NCI-H82 treated with DMSO at 0.1 percent for 48 hours (cell line): ENCODE measurements around the gene ACSS2.
"Not testable (repeated sequence)": the region's sequence is repeated elsewhere in the genome, so short reads cannot be mapped to it uniquely, and the experiment has no call there.

ENCODE experiments used
- DNase-seq: peaks from one replicate; lab custom pipeline; 2025; ENCODE audit not compliant: unreplicated experiment; lab: John Stamatoyannopoulos, UW

The ACSS2 gene

DNA sequence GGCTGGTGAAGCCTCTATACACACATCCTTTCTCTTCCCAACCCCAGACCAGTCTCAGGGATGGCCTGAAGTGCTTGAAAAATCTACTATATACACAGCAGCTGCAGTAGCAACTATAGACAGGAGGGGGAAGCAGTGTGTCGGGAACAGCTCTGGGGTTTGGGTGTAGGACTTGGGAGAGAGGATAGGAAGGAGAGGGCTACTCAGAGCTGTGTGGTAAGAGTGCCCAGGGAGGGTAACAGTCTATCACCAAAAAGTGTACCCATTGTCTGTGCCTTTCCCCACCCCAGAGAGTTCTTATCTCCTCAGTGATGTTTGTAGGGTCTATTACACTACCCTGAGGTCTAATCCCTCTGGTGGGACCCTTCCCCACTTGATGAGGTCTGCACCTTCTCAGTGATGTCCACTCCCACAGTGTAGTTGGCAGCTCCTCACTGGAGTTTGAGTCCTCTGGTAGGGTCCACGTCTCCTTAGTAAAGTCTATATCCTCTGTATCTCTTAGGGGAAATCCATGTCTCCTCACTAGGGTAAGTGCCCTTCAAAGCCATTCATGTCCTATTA is 2.2 kb upstream of the ACSS2 start:
- peak; percentile 92 for DNase-seq

DNA sequence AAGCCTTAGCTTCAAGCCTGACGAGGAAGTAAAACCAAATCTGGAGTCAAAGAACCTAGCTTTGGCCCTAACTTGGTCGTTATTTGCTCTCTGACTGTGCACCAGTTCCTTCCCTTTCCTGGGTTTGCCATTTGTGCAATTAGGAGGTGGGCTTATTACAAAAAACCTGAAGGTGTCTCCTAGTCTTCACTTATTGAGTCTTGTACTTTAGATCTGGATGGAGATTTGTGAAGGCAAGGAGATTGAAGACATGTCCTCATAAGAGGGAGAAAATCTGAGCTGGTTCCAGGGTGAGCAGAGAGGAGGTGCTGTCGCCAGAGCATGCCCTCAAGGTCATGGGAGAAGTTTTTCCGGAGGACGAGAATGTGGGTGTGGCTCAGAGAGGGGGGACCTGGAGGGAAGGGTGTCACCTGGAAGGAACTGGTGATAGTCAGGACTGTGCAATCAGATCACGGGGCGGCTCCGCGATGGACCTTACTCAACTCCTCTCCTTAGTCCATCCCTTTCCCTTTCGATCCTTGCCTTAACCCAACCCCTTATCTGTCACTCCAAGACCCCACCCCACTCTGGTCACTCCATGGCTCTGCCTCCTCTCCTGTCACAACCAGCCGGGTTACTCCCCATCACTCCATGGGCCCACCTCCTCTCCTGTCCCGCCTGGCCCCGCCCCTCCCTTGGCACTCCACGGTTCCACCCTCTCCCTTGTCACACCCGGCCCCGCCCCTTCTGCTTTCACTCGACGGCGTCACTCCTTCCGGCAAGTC is 588 bp upstream of the ACSS2 start:
- DNase-seq = peak; percentile 98

DNA sequence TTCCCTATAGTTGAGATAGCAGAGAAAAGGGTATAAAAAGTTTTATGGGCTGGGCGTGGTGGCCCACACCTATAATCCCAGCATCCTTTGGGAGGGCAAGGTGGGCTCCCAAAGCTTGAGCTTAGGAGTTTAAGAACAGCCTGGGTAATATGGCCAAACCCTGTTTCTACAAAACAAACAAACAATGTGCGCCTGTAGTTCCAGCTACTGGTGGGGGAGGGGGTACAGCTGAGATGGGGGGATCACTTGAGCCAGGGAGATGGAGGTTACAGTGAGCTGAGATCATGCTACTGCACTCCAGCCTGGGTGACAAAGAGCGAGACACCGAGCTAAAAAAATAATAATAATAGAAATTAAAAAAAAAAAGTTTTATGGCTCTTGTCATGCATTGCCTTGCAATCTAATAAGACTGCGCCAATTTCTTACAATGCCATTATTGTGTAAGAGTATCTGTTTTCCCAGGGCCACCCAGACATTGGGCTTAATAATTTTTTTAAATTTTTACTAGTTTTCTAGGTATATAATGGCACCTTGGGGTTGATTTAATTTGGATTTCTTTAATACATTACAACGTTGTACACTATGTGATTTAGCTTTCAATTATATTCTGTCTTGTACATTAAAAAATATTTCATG is 3.9 kb downstream of the ACSS2 start:
- no peak for DNase-seq

DNA sequence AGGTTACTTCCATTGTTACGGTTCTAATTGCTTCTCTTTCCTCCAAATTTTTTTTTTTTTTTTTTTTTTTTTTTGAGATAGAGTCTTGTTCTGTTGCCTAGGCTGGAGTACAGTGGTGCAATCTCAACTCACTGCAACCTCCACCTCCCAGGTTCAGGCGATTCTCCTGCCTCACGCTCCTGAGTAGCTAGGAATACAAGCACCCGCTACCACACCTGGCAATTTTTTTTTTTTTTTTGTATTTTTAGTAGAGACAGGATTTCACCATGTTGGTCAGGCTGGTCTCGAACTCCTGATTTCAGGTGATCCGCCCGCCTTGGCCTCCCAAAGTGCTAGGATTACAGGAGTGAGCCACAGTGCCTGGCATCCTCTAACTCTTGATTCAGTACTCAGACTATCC is 4.6 kb downstream of the ACSS2 start:
- not testable (repeated sequence) for DNase-seq

DNA sequence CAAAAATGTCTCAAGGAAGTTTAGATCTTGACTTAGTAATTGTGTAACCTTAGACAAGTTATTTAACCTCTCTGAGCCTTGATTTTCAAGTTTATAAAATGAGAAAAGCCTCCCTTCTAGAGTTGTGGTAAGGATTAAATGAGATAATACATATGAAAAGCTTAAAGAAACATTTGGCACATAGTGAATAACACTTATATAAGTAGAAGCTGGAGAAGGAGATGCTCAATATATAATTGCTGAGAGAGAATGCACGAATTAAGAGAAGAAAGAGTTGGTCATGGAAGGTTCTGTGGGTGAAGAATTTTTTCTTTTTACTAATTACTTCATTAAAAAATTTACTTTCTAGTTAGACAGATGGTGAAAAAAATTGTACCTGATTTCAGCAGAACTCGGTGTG is 5.3 kb downstream of the ACSS2 start:
- DNase-seq = no peak

DNA sequence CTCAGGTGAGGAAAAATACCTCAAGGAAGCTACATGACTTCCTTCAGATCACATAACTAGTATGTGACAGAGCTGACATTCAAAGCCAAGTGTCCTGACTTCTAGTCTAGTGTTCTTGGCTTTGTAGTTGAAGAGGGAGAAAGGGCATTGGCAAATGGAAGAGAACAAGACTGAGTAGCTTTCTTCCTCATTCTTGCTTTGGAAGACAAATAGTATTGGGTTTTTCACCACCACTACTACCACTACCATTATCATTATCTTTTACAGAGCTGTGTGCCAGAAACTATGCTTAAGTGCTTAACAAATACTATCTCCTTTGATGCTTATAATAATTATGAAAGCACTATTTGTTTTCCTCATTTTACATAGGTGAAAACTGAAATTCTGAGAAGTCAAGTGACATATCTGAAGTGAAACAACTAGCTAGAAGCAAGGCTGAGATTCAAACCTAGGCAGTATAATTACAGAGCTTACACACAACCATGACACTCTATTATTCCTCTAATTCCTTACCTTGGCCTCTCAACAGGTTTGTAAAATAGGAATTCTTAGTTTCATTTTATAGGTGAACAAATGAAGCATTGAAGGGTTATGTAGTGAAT is 6.8 kb downstream of the ACSS2 start:
- DNase-seq = no peak

DNA sequence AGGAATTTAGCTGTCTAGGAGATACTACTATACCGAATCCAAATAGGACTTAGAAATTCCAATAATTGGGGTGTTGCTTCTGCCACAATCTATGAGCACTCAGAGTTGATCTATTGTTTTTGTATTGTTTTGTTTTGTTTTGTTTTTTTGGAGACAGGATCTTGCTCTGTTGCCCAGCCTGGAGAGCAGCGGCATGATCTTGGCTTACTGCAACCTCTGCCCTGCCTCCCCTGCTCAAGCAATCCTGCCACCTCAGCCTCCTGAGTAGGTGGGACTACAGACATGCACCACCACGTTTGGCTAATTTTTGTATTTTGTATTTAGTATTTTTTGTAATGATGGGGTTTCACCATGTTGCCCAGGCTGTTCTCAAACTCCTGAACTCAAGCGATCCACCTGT is 7.4 kb downstream of the ACSS2 start:
- no peak for DNase-seq

DNA sequence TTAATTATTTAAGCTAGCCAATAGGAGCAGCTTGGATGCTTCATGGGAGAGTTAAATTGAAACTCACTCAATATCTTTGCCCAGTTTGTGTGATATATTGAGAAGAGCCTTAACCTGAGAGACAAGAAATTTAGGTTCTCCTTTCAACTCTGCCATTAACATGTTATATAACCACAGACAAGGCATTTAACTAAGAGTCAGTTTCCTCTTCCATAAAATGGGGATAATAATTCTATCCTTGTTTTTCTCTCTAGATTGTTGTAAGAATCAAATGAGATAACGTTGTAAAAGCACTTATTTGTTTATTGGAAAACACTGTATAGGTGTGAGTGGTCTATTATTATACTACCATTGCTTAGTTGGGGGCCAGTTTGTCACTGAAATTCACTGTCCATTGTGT is 7.8 kb downstream of the ACSS2 start:
- no peak for DNase-seq

DNA sequence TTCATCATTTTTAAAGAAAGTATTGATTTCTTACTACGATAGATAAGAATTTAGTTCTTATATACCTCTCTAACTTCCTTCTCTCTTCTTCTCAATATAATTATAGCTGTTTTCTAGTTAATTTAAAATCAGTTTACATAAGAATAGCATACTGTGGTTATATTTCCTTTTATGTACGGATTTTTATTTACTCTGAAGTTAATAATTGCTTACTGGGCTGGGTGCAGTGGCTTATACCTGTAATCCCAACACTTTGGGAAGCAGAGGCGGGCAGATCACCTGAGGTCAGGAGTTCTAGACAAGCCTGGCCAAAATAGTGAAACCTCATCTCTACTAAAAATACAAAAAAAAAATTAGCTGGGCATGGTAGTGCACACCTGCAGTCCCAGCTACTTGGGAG is 9.7 kb downstream of the ACSS2 start:
- no peak for DNase-seq

DNA sequence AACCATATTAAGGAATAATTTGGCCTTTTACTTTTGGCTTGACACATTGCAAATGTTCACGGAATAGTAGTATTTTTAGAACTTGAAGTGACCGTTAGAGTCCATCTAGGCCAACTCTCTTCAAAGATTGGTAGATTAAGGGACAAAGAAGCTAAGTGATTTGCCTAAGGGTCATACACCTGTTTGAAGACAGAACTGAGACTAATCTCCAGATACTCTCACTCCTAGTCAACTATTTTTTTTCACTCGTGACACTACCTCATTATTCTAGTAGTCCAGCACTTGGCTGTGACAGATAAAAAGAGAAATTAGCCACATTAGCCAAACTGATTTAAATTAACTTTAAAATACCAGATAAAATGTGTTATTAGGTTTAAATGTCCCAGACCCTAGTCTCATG is 10.6 kb downstream of the ACSS2 start:
- no peak for DNase-seq

DNA sequence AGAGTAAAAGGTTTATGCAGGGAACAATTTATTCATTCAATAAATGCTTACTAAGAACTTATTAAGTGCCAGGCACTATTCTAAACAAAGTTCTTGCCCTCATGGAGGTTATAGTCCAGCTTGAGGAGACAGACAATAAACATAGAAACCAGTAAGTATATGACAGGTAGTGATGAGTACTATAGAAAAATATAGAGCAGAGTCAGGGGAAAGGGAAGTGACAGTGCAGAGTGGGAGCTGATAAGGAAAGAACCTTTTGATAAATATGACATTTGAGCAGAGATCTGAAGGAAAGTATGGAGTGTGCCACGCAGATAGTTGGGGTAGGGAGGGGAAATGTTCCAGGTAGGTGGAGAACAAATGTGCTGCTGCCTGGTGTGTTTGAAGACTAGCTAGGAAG is 12.1 kb downstream of the ACSS2 start:
- DNase-seq = no peak

DNA sequence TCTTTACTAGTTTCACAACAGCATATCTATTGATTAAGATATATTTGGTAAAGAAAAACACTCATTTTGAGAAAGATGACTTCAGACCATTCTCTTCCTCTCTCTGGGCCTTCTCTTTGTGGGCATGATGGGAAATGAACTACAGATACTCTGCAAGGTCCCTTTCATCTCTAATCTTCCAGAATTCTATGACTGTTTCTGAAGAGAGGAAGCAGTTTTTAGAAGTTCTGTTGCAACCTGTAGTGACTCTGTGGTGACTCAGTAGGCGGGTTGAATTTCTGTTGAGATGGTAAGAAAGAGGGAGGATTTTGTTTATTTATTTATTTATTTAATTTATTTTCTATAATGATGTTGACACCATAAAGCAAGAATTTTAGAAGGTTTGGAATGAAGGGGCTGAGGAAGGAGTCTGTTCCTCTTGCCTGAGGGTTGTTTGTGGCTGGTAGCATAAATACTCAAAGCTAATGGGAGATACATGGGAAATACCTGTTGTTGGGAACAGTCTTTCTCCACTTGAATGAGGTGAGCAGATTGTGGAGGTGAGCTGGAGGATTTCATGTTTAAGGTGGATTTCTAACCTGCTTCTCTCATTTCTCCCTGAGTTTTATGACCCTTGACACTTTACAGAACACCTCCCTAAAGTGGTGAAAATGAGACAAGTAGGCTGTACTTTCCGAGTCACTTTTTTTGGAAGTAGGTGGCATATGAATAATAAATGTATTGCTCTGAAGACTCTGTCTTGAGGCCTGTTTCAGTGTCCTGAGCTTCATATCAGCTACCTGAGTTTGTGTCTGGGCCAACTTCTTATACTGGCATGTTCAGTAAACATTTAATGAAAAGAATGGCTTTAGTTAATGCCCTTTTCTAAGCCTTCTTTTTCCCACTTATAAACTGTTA is 15.0 kb downstream of the ACSS2 start:
- no peak for DNase-seq

DNA sequence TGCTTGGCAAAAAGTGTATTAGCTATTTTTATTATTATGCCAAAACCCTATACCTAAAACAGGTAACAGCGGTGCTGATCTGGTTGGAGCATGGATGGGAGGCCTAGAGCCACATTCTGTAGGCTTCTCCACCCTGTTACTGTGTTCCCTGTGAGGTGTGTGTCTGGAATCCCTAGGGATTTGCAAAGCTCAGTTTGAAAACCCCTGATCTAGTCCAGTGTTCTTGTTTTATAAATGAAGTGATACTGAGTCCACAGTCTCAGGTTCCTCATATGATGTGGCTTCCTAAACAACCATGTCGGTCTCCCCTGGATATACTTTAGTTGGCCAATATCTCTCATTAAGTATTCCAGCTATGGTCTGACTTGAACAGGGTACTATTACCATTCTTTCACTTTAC is 16.3 kb downstream of the ACSS2 start:
- no peak for DNase-seq

DNA sequence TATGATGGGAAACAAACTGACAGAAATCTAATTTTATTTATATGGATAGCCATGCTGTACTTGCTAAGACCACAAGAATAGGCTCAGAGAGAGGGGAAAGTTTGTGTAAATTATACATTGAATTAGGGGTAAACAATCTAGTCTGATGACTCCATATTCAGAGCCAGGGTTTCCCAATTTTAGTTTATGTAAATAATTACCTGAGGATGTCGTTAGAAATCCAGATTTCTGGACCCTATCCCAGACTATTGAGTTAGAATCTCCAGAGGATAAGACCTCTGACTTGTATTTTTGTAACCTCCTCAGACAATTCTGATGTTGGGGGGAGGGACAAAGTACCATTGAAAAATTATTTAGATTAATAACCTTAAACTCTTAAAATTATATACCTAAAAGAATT is 18.3 kb downstream of the ACSS2 start:
- no peak for DNase-seq

DNA sequence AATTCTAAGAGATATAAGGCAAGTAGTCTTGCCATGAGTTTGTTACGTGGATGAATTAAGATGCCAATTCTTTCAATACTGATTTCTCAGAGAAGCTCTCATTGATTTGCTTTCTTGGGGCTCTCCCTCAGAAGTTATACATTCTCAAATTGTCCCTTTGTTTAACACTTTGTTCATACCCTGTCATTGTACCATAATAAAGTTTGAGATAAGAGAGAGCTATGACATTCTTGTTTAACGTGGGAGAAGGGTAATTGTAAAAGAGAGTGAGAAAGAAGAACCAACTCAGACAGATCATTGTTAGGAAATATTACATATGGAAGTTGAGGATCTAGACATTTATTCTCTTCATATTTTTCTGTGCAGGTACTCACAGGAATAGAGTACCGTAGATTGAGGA is 19.1 kb downstream of the ACSS2 start:
- DNase-seq = no peak

DNA sequence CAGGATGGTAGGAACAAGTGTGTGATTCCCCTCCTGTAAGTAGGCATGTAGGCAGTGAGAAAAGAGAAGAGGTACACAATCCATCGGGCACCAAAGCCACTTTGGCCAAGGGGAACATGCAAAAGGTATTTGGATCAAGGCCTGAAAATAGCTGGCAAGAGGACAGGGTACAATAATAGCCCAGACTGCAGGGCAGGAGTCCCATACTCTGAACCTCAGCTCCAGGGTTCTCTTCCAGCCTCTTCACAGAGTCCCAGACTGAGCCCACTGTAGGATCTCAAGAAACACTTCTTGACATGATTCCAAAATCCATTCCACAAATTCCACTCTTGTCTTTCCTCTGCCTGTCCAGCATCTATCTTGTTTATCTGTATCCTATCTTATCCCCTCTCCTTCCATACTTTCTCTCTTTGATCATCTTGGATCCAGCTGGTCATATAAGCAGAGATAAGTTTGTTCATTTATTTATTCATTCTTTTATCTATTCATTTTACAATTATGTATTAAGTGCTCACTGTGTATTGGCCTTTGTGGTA is 19.7 kb downstream of the ACSS2 start:
- DNase-seq = no peak

DNA sequence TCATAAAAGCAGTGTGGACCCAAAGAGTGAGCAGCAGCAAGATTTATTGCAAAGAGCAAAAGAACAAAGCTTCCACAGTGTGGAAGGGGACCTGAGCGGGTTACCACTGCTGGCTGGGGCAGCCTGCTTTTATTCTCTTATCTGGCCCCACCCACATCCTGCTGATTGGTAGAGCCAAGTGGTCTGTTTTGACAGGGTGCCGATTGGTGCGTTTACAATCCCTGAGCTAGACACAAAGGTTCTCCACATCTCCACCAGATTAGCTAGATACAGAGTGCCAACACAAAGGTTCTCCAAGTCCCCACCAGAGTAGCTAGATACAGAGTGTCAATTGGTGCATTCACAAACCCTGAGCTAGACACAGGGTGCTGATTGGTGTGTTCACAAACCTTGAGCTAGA is 21.7 kb downstream of the ACSS2 start:
- not testable (repeated sequence) for DNase-seq

DNA sequence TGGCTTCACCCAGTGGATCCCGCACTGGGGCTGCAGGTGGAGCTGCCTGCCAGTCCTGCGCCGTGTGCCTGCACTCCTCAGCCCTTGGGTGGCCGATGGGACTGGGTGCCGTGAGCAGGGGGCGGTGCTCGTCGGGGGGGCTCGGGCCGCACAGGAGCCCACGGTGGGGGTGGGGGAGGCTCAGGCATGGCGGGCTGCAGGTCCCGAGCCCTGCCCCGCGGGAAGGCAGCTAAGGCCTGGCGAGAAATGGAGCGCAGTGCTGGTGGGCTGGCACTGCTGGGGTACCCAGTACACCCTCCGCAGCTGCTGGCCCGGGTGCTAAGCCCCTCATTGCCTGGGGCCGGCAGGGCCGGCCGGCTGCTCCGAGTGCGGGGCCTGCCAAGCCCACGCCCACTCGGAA is 22.3 kb downstream of the ACSS2 start:
- DNase-seq = not testable (repeated sequence)

DNA sequence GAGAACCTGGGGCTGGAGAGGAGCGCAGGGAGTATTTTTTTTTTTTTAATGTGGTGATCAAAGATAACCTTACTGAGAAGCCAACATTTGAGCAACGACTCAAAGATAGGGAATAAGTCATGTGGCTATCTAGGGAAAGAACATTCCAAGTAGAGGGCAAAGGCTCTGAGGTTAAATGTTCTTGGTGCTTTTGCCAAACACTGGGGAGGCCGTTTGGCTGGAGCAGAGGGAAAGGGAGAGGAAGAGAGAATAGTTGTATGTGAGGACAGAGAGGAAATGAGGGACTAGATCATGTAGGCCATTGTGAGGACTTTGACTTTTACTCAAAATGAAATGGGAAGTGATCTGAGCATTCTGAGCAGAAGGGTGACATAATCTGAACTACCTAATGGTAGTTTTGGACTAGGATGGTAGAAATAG is 27.8 kb downstream of the ACSS2 start:
- DNase-seq = no peak

DNA sequence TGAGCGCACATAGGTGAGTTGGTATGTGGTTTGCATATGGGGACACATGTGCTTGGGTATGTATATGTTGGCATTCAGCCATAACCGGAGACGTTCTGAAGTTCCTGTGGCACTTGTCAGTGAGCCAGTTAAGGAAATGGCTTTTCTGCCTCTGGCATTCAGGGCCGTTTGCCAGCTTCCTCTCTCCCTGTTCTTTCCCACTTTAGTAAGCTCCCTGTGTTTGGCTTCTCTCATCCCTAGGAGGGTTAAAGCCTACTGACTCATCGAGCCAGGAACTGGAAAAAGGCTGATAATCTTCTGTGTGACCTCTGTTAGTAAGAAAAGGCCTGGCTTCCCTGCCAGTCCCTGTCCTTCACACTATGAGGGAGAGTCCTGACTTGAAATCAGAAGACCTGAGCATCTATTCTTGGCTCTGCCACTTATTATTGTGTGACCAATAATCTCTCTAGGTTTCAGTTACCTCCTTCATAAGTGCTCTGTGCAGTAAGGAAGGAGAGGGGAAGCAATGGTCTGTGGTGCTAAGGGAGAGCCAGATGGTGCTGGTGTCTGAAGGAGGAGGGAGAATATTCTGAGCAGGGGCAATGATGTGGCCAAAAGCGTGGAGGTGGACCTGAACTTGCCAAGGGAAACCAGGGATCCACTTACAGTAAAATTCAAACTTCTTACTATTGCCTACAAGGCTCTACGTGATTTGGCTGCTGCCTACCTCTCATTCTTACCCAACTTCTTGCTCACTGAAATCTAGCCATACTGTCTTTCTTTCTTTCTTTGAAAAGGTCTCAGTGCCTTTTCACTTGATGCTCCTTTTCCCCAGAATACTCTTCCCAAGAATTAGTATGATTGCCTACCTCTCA is 31.4 kb downstream of the ACSS2 start:
- DNase-seq = peak; percentile 36
